GM23338 (cell line): Measurements from ENCODE around the gene ULK4.

ENCODE experiments used
- EZH2 ChIP-seq: fragments of 200-600 bp; sonication (generic); IDR thresholded peaks from one replicate; pipeline ENCODE4 v1.8.0; 2017; ENCODE audit warnings: antibody characterized with exemption, mild to moderate bottlenecking, low read depth; ENCODE audit not compliant: unreplicated experiment
- EZH2phosphoT487 ChIP-seq: fragments of 200-600 bp; sonication (generic); IDR thresholded peaks from one replicate; pipeline ENCODE4 v1.8.1; 2018; ENCODE audit warnings: antibody characterized with exemption; ENCODE audit not compliant: unreplicated experiment
- POLR2AphosphoS5 ChIP-seq: IDR thresholded peaks from 2 replicates; pipeline ENCODE4 v1.6.1; 2016; ENCODE audit warnings: antibody characterized with exemption, low read depth
- TF ChIP-seq, protein P1 (sequence below), 2 experiments: fragments of 200-600 bp in 1 of 2; sonication (generic) in 1 of 2; conservative IDR thresholded peaks; 2 replicates each; pipeline versions ENCODE4 v1.5.1 to v1.6.1; 2016 to 2017; ENCODE audit warnings: antibody characterized with exemption in 2 of 2, low read depth in 2 of 2, mild to moderate bottlenecking in 2 of 2, moderate library complexity in 1 of 2
- TF ChIP-seq, protein P2 (sequence below): fragments of 250-450 bp; sonication (Bioruptor Pico); IDR thresholded peaks from 2 replicates; pipeline ENCODE4 v1.5.0; 2020; ENCODE audit warnings: mild to moderate bottlenecking, moderate library complexity
- TF ChIP-seq, protein P3 (sequence below): IDR thresholded peaks from one replicate; pipeline ENCODE4 v1.6.1; 2018; ENCODE audit warnings: antibody characterized with exemption; ENCODE audit not compliant: unreplicated experiment

- TF ChIP-seq, protein P1, sequence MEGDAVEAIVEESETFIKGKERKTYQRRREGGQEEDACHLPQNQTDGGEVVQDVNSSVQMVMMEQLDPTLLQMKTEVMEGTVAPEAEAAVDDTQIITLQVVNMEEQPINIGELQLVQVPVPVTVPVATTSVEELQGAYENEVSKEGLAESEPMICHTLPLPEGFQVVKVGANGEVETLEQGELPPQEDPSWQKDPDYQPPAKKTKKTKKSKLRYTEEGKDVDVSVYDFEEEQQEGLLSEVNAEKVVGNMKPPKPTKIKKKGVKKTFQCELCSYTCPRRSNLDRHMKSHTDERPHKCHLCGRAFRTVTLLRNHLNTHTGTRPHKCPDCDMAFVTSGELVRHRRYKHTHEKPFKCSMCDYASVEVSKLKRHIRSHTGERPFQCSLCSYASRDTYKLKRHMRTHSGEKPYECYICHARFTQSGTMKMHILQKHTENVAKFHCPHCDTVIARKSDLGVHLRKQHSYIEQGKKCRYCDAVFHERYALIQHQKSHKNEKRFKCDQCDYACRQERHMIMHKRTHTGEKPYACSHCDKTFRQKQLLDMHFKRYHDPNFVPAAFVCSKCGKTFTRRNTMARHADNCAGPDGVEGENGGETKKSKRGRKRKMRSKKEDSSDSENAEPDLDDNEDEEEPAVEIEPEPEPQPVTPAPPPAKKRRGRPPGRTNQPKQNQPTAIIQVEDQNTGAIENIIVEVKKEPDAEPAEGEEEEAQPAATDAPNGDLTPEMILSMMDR (conservative IDR thresholded peaks at IDR 0.05; ENCODE audit: low read depth in 2 of 2), result no peak
- no peak for TF ChIP-seq POLR2AphosphoS5
- no peak for TF ChIP-seq EZH2
- TF ChIP-seq, protein P2, sequence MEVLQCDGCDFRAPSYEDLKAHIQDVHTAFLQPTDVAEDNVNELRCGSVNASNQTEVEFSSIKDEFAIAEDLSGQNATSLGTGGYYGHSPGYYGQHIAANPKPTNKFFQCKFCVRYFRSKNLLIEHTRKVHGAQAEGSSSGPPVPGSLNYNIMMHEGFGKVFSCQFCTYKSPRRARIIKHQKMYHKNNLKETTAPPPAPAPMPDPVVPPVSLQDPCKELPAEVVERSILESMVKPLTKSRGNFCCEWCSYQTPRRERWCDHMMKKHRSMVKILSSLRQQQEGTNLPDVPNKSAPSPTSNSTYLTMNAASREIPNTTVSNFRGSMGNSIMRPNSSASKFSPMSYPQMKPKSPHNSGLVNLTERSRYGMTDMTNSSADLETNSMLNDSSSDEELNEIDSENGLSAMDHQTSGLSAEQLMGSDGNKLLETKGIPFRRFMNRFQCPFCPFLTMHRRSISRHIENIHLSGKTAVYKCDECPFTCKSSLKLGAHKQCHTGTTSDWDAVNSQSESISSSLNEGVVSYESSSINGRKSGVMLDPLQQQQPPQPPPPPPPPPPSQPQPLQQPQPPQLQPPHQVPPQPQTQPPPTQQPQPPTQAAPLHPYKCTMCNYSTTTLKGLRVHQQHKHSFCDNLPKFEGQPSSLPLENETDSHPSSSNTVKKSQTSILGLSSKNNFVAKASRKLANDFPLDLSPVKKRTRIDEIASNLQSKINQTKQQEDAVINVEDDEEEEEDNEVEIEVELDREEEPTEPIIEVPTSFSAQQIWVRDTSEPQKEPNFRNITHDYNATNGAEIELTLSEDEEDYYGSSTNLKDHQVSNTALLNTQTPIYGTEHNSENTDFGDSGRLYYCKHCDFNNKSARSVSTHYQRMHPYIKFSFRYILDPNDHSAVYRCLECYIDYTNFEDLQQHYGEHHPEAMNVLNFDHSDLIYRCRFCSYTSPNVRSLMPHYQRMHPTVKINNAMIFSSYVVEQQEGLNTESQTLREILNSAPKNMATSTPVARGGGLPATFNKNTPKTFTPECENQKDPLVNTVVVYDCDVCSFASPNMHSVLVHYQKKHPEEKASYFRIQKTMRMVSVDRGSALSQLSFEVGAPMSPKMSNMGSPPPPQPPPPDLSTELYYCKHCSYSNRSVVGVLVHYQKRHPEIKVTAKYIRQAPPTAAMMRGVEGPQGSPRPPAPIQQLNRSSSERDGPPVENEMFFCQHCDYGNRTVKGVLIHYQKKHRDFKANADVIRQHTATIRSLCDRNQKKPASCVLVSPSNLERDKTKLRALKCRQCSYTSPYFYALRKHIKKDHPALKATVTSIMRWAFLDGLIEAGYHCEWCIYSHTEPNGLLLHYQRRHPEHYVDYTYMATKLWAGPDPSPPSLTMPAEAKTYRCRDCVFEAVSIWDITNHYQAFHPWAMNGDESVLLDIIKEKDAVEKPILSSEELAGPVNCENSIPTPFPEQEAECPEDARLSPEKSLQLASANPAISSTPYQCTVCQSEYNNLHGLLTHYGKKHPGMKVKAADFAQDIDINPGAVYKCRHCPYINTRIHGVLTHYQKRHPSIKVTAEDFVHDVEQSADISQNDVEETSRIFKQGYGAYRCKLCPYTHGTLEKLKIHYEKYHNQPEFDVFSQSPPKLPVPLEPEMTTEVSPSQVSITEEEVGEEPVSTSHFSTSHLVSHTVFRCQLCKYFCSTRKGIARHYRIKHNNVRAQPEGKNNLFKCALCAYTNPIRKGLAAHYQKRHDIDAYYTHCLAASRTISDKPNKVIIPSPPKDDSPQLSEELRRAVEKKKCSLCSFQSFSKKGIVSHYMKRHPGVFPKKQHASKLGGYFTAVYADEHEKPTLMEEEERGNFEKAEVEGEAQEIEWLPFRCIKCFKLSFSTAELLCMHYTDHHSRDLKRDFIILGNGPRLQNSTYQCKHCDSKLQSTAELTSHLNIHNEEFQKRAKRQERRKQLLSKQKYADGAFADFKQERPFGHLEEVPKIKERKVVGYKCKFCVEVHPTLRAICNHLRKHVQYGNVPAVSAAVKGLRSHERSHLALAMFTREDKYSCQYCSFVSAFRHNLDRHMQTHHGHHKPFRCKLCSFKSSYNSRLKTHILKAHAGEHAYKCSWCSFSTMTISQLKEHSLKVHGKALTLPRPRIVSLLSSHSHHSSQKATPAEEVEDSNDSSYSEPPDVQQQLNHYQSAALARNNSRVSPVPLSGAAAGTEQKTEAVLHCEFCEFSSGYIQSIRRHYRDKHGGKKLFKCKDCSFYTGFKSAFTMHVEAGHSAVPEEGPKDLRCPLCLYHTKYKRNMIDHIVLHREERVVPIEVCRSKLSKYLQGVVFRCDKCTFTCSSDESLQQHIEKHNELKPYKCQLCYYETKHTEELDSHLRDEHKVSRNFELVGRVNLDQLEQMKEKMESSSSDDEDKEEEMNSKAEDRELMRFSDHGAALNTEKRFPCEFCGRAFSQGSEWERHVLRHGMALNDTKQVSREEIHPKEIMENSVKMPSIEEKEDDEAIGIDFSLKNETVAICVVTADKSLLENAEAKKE, result no peak
- no peak for TF ChIP-seq EZH2phosphoT487
- TF ChIP-seq, protein P3, sequence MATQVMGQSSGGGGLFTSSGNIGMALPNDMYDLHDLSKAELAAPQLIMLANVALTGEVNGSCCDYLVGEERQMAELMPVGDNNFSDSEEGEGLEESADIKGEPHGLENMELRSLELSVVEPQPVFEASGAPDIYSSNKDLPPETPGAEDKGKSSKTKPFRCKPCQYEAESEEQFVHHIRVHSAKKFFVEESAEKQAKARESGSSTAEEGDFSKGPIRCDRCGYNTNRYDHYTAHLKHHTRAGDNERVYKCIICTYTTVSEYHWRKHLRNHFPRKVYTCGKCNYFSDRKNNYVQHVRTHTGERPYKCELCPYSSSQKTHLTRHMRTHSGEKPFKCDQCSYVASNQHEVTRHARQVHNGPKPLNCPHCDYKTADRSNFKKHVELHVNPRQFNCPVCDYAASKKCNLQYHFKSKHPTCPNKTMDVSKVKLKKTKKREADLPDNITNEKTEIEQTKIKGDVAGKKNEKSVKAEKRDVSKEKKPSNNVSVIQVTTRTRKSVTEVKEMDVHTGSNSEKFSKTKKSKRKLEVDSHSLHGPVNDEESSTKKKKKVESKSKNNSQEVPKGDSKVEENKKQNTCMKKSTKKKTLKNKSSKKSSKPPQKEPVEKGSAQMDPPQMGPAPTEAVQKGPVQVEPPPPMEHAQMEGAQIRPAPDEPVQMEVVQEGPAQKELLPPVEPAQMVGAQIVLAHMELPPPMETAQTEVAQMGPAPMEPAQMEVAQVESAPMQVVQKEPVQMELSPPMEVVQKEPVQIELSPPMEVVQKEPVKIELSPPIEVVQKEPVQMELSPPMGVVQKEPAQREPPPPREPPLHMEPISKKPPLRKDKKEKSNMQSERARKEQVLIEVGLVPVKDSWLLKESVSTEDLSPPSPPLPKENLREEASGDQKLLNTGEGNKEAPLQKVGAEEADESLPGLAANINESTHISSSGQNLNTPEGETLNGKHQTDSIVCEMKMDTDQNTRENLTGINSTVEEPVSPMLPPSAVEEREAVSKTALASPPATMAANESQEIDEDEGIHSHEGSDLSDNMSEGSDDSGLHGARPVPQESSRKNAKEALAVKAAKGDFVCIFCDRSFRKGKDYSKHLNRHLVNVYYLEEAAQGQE, result no peak
Measured at GRCh38 chr3:41212088-41212487, 749.8 kb downstream of the ULK4 start.
